ENCODE data around the gene PASD1.

DNA sequence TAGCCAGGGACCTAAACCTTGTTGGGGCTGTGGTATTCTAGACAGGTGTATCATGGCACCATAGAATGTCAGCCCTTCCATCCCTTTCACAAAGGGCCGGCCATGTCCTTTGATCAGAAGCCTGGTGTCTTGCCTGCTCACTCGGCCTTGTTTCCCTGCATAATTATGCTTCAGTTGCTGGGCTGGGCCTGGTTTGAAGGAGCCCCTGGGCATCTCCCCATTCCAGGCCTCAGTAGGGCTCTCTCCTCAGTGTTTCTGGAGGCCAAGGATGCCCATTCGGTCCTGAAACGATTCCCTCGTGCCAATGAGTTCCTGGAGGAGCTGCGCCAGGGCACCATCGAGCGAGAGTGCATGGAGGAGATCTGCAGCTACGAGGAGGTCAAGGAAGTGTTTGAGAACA lies 136.3 kb downstream of the PASD1 start:
- TF ChIP-seq, protein P1, sequence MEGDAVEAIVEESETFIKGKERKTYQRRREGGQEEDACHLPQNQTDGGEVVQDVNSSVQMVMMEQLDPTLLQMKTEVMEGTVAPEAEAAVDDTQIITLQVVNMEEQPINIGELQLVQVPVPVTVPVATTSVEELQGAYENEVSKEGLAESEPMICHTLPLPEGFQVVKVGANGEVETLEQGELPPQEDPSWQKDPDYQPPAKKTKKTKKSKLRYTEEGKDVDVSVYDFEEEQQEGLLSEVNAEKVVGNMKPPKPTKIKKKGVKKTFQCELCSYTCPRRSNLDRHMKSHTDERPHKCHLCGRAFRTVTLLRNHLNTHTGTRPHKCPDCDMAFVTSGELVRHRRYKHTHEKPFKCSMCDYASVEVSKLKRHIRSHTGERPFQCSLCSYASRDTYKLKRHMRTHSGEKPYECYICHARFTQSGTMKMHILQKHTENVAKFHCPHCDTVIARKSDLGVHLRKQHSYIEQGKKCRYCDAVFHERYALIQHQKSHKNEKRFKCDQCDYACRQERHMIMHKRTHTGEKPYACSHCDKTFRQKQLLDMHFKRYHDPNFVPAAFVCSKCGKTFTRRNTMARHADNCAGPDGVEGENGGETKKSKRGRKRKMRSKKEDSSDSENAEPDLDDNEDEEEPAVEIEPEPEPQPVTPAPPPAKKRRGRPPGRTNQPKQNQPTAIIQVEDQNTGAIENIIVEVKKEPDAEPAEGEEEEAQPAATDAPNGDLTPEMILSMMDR (IDR thresholded peaks at IDR 0.05), result no peak
- no peak for TF ChIP-seq POLR2A (IDR thresholded peaks at IDR 0.05)
